Frontal cortex (tissue), 4 donors: Measurements from ENCODE around the gene RGL1. TPM values are rescaled to one million over a fixed set of nuclear protein-coding genes. Genes with fewer than 3 reads are reported as not detected.

Experiments used
- DNase-seq, 2 donors: peaks; one replicate each; pipeline ENCODE4 v3.0.0; 2012; ENCODE audit warnings: low spot score in 2 of 2
- FAIRE-seq: peaks from 2 replicates; lab custom pipeline; 2012; peaks lifted over from hg19 to GRCh38; lab: Jason Lieb, UNC
- total RNA-seq: library from RNA; depleted of rRNA; stranded (reverse); fragments of >200 nt; gene quantifications from one replicate; pipeline ENCODE4 v1.2.3, GENCODE V29; 2014
- donor health status: control.
- donor health status: control.
- donor health status: control.

RGL1 gene
- total RNA-seq, 1 donor from 2014 or later, result 40.4 TPM

GRCh38 chr1:183907070-183907469, 102.2 kb downstream of the RGL1 start:
- FAIRE-seq (no peak), DNase-seq (no peak)

- no peak for DNase-seq
- FAIRE-seq, result no peak
Measured at GRCh38 chr1:183908079-183908478, 103.2 kb downstream of the RGL1 start.

DNA sequence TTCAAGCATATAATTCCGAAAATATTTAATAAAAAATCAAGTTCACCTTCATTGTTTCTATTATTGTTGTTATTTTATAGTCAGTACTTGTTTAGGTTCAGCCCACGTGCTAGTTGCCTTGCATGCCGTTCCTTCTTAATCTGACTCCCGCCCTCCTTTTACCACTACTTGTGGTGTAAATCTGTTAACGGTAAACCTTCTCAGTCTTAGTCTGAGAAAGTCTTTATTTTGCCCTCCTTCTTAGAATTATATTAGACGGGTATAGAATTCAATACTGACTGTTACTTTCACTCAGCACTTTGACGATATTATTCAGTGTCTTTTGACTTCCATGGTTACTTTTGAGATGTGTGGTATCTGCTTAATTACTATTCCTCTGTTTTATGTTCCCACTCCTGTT, 104.8 kb downstream of the RGL1 start:
- DNase-seq, result no peak
- FAIRE-seq, result no peak

GRCh38 chr1:183910845-183911244, 105.9 kb downstream of the RGL1 start:
- FAIRE-seq (no peak), DNase-seq (no peak)

- DNase-seq, result no peak
- FAIRE-seq, result no peak
Measured at GRCh38 chr1:183911285-183911684, 106.4 kb downstream of the RGL1 start.

- DNase-seq (no peak), FAIRE-seq (no peak)
Measured at GRCh38 chr1:183912265-183912886, 107.5 kb downstream of the RGL1 start.

GRCh38 chr1:183913567-183913993, 108.7 kb downstream of the RGL1 start:
- DNase-seq (no peak), FAIRE-seq (no peak)

DNA sequence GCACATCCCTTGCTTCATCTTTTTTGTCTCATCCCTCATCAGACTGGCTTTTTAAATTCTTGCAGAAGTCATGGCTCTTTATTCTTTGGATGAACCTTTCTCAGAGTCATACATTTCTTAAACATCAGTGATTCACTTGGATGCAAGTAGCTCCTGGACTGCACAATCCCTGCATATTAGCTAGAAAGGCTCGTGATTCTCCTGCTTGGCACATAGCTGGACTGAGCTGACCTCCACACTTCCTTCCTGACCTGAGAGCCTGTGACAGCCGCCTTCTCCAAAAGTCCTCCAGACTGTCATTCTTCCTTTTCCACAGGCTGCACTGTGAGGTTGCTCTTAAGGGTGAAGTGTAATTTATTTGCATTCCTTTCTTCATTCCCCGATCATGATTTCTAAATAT, 109.4 kb downstream of the RGL1 start:
- DNase-seq, result no peak
- no peak for FAIRE-seq

DNA sequence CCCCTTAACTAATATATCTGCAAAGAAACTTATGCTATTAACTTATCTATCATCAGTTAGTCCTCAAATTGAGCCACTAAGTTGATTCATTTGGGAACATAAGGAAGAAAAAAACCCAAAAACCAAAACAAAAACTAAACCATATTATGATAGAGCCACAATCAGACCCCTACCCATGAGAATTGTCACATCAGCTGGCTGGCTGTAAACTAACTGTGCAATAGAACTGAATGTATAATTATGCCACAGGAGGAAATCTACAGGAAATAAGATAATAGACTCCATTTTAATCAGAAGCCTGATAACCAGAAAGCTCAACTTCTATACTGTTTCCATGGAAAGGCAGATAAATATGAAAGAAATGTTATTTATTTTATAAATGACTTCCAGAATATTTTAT, 110.0 kb downstream of the RGL1 start:
- DNase-seq, result no peak
- FAIRE-seq, result no peak

- FAIRE-seq (no peak), DNase-seq (peak; percentile 27 to 61)
Measured at GRCh38 chr1:183915625-183916510, 110.9 kb downstream of the RGL1 start.

DNA sequence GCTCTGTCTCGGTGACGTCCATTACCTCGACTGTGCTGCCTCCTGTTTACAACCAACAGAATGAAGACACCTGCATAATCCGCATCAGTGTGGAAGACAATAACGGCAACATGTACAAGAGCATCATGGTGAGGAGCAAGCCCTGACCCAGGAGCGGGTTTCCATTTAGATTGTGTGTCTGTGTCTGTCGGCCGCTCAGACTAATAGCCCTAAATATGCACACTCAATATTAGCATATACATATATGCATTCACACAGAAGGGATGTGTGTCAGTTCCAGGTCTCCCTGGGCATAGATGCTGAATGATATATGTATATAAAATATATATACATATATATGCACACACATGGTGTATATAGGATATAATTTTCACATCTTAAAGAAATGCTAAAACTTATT, 111.7 kb downstream of the RGL1 start:
- no peak for FAIRE-seq
- DNase-seq, result no peak

GRCh38 chr1:183918589-183918988, 113.7 kb downstream of the RGL1 start:
- DNase-seq, result no peak
- FAIRE-seq, result no peak

GRCh38 chr1:183920651-183921050, 115.7 kb downstream of the RGL1 start:
- DNase-seq (peak in 1 of 2 donors; percentile 28), FAIRE-seq (peak; percentile 48)

- FAIRE-seq, result no peak
Measured at GRCh38 chr1:183922197-183922596, 117.3 kb downstream of the RGL1 start.

GRCh38 chr1:183925947-183926346, 121.0 kb downstream of the RGL1 start:
- FAIRE-seq (no peak), DNase-seq (no peak)

More at GRCh38 chr1:183922197-183922596, 117.3 kb downstream of the RGL1 start:
- no peak for DNase-seq

GRCh38 chr1:183926983-183927382, 122.1 kb downstream of the RGL1 start:
- FAIRE-seq, result no peak
- no peak for DNase-seq

DNA sequence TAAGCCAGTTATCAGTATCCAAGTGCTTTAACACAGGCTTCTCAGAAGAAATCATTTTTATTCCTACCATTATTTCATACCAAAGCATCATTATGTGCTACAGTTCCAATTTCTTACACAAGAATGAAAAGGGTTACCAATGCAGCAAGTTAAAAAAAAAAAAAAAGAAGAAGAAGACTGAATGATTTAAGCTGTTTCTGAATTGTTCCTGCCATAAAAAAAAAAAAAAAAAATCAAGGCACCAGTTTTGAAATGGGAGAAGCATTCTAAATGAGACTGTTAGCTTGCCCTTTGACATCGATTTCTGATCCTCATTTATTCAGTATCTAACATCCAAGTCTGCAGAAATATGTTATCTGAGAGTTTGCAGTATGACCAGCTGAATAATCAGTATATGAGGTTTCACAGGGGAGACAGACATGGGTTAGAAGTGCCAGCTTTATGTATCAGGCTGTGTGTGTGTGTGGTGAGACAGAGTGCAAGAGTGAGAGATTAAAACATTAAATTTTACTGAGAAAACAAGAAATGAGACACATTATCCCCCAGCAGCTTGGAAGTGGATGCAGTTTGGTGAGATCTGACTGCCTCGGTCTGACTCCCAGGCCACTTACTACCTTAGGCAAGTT, 126.8 kb downstream of the RGL1 start:
- FAIRE-seq (no peak), DNase-seq (no peak)

DNA sequence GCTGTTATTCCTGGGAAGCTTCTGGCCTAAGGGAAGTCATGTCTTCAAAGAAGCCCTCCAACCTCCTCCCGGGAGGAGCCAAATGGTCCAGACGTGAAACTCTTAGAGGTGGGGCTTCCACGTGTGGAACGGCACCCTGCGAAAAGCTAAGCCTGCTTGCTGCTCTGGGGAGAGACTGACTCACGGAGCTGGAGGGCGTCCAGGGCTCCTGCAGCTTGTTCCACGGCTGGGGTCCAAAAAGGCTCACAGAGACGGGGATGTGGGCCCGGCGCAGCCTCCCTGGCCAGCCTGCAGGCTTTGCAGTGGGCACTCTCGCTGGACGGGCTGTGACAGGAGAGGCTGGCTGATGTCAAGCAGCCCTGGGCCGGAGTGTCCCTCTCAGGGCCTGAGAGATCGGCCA, 127.5 kb downstream of the RGL1 start:
- DNase-seq (peak; percentile 8 to 47), FAIRE-seq (no peak)

- FAIRE-seq (no peak), DNase-seq (no peak)
Measured at GRCh38 chr1:183933528-183934179, 128.7 kb downstream of the RGL1 start.

DNA sequence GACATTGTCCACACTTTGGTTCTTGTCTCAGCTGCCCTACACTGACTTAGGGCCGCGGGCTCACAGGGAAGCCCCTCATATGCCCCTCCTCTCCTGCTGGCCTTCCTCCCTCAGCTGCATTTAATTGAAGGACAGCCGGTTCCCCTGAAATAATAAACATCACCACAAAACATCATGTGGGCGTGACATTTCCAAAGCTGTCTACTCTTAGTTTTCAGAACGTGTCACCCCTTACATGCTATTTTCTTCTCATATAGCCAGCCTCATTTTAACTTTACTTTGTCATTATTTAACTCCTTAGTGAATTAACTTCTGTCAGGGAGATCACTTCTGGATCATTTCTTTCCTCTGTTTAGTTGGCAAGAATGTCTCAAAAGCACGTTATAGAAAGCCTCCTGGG, 129.4 kb downstream of the RGL1 start:
- FAIRE-seq, result no peak
- DNase-seq, result no peak
